Endothelial cell (in vitro differentiated cells): ENCODE results near the gene ST3GAL4. TPM values are rescaled to one million over a fixed set of nuclear protein-coding genes. Genes with fewer than 3 reads are reported as not detected.

Experiments
- DNase-seq: peaks from one replicate; pipeline ENCODE4 v3.0.0; 2021; ENCODE audit warnings: low spot score
- H3K27ac Mint-ChIP-seq: one replicate; pipeline ENCODE4 v1.8.0; 2021; ENCODE audit warnings: mixed read lengths, inconsistent platforms; ENCODE audit not compliant: unreplicated experiment
- H3K27me3 Mint-ChIP-seq: one replicate; pipeline ENCODE4 v1.8.0; 2021; ENCODE audit warnings: mild to moderate bottlenecking, moderate library complexity, mixed read lengths, inconsistent platforms; ENCODE audit not compliant: unreplicated experiment
- H3K36me3 Mint-ChIP-seq: one replicate; pipeline ENCODE4 v1.8.0; 2021; ENCODE audit warnings: mild to moderate bottlenecking, low read depth, mixed read lengths, inconsistent platforms; ENCODE audit not compliant: unreplicated experiment
- H3K4me1 Mint-ChIP-seq: one replicate; pipeline ENCODE4 v1.8.0; 2021; ENCODE audit warnings: mild to moderate bottlenecking, mixed read lengths, inconsistent platforms; ENCODE audit not compliant: unreplicated experiment
- H3K4me3 Mint-ChIP-seq: one replicate; pipeline ENCODE4 v1.8.0; 2021; ENCODE audit warnings: mild to moderate bottlenecking, mixed read lengths, inconsistent platforms; ENCODE audit not compliant: unreplicated experiment
- H3K9me3 Mint-ChIP-seq: one replicate; pipeline ENCODE4 v1.8.0; 2021; ENCODE audit warnings: mixed read lengths, inconsistent platforms; ENCODE audit not compliant: unreplicated experiment
- total RNA-seq: library from RNA; stranded (reverse); fragmentation: NEBNext Ultra II Directional; extraction: Animal tissue kit (Norgen Biotek cat#: 25700); gene quantifications from one replicate; pipeline ENCODE4 v1.2.1, GENCODE V29; 2021; ENCODE audit not compliant: unreplicated experiment
- TF ChIP-seq, protein P1 (sequence below): fragments of 200-600 bp; sonication (generic); IDR thresholded peaks from one replicate; pipeline ENCODE4 v1.5.0; 2021; ENCODE audit warnings: antibody characterized with exemption; ENCODE audit not compliant: unreplicated experiment

The ST3GAL4 gene
- total RNA-seq, 1 donor from 2014 or later: 25.9 TPM

DNA sequence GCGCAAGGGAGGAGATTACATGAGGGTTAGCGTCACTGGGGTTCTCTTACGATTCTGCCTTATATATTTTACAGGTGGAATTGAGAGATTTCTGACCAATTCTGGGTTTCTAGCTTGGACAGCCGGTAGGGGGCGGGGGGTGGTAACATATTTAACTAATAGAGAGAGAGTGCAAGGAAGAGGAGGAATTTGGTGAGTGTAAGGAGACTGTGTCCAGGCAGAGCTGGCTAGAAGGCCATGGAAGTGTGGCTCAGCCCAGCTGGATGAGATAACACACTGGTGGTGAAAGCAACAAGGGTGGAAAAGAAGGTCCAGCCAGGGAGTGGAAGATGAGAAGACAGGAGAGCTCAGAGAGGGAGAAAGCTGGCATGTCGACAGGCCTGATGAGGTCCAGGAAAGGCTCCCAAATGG, 56.5 kb downstream of the ST3GAL4 start:
- Mint-ChIP-seq H3K36me3 (peaks cover 29% of the 10 kb centered on the region), H3K4me1 (peaks cover 10% of the 10 kb centered on the region), H3K9me3 (no peaks in the 10 kb centered on the region), H3K27me3 (peaks cover 13% of the 10 kb centered on the region), H3K4me3 (no peak overlapping the region), H3K27ac (peak overlapping the region; percentile 7)
- DNase-seq: no peak
- TF ChIP-seq, protein P1, sequence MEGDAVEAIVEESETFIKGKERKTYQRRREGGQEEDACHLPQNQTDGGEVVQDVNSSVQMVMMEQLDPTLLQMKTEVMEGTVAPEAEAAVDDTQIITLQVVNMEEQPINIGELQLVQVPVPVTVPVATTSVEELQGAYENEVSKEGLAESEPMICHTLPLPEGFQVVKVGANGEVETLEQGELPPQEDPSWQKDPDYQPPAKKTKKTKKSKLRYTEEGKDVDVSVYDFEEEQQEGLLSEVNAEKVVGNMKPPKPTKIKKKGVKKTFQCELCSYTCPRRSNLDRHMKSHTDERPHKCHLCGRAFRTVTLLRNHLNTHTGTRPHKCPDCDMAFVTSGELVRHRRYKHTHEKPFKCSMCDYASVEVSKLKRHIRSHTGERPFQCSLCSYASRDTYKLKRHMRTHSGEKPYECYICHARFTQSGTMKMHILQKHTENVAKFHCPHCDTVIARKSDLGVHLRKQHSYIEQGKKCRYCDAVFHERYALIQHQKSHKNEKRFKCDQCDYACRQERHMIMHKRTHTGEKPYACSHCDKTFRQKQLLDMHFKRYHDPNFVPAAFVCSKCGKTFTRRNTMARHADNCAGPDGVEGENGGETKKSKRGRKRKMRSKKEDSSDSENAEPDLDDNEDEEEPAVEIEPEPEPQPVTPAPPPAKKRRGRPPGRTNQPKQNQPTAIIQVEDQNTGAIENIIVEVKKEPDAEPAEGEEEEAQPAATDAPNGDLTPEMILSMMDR: no peak

DNA sequence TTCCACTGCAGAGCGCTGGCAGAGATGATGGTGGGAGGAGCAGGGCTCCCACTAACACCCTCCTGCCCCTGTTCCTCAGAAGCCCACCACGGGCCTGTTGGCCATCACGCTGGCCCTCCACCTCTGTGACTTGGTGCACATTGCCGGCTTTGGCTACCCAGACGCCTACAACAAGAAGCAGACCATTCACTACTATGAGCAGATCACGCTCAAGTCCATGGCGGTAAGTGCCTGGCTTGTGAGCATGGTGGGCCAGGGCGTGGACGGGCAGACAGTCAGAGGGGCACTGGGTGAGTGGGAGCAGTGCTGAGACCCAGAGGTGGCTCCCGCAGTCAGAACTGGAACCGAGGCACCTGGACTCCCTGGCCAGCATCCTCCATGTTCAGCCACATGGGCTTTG, 57.9 kb downstream of the ST3GAL4 start:
- Mint-ChIP-seq H3K36me3 (peaks cover 25% of the 10 kb centered on the region), H3K27ac (no peak overlapping the region), H3K4me3 (no peak overlapping the region), H3K27me3 (peaks cover 15% of the 10 kb centered on the region), H3K9me3 (no peaks in the 10 kb centered on the region), H3K4me1 (peaks cover 10% of the 10 kb centered on the region)
- no peak for DNase-seq
- TF ChIP-seq, protein P1: no peak

DNA sequence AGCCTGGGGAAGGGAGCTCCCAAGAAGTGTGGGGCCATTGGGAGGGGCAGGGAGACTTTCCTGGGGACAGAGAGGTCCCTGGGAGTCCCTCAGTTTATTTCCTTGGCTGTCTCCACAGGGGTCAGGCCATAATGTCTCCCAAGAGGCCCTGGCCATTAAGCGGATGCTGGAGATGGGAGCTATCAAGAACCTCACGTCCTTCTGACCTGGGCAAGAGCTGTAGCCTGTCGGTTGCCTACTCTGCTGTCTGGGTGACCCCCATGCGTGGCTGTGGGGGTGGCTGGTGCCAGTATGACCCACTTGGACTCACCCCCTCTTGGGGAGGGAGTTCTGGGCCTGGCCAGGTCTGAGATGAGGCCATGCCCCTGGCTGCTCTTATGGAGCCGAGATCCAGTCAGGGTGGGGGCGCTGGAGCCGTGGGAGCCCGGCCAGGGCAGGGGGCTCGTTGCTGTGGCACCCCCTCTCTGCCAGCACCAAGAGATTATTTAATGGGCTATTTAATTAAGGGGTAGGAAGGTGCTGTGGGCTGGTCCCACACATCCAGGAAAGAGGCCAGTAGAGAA, 58.4 kb downstream of the ST3GAL4 start:
- no peak for DNase-seq
- H3K9me3 Mint-ChIP-seq: no peaks in the 10 kb centered on the region
- H3K4me3 Mint-ChIP-seq: no peak overlapping the region
- peaks cover 10% of the 10 kb centered on the region for H3K4me1 Mint-ChIP-seq
- no peak overlapping the region for H3K27ac Mint-ChIP-seq
- TF ChIP-seq, protein P1: no peak
- H3K27me3 Mint-ChIP-seq: peaks cover 15% of the 10 kb centered on the region
- H3K36me3 Mint-ChIP-seq: peaks cover 23% of the 10 kb centered on the region

DNA sequence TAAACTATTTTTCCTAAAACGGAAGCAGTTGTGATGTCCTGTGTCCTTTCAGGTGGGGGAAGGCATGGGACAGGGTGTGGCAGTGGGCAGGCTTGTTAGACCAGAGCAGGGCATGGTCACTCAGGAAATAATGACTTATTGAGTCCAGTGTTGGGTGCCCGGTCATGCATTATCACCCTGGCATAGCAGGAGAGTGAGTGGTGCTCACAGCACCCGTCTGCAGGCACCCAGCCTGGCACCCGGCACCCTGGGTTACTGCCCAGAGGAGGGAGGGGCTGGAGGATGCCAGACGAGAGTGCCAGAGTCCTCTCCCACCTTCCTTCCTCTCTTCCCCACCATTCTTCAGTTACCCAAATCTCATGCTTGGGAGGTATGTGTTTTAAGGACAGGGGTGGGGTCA, 59.1 kb downstream of the ST3GAL4 start:
- Mint-ChIP-seq H3K4me3 (no peak overlapping the region), H3K36me3 (peaks cover 16% of the 10 kb centered on the region), H3K27ac (no peak overlapping the region), H3K9me3 (no peaks in the 10 kb centered on the region), H3K27me3 (peaks cover 12% of the 10 kb centered on the region), H3K4me1 (peaks cover 10% of the 10 kb centered on the region)
- TF ChIP-seq, protein P1: no peak
- no peak for DNase-seq

DNA sequence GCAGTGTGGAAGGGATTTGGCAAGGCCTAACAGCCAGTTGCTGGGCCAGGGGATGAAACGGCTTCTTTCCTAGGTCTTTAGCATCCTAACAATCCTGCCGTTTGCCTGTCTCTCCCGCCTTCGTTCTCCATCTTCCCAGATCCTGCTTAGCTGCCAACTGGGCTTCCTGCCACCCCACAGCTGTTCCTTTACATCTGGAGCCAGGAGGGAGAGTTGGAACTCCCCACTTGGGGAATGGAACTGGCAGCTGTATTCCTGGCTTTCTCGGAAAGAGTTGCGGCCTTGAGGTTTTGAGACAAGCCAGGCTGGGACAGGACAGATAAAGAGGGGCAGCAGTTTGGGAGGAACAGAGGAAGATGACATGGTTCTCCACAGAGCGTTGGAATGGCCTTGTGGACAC, 59.6 kb downstream of the ST3GAL4 start:
- Mint-ChIP-seq H3K27me3 (peaks cover 12% of the 10 kb centered on the region), H3K27ac (no peak overlapping the region), H3K4me1 (peaks cover 14% of the 10 kb centered on the region), H3K9me3 (no peaks in the 10 kb centered on the region), H3K4me3 (no peak overlapping the region), H3K36me3 (peaks cover 15% of the 10 kb centered on the region)
- TF ChIP-seq, protein P1: no peak
- DNase-seq: no peak
